IPS-11a (cell line): ENCODE measurements around the gene OSBPL10.

Source experiments
- H3K4me3 ChIP-seq: one replicate; pipeline ENCODE4 v1.5.1; 2013; ENCODE audit warnings: low read depth, low read length, control low read depth

OSBPL10 gene

GRCh38 chr3:31927811-31928210, 53.3 kb downstream of the OSBPL10 start:
- no peak overlapping the region for H3K4me3 ChIP-seq

- no peak overlapping the region for H3K4me3 ChIP-seq
These were observed 54.5 kb downstream of the OSBPL10 start for GRCh38 chr3:31926543-31926942.

GRCh38 chr3:31925271-31925630, 55.8 kb downstream of the OSBPL10 start:
- H3K4me3 ChIP-seq, result no peak overlapping the region

GRCh38 chr3:31924610-31925270, 56.3 kb downstream of the OSBPL10 start:
- H3K4me3 ChIP-seq, result no peak overlapping the region

GRCh38 chr3:31922962-31923361, 58.1 kb downstream of the OSBPL10 start:
- H3K4me3 ChIP-seq, result no peak overlapping the region

- no peak overlapping the region for H3K4me3 ChIP-seq
These were observed 59.2 kb downstream of the OSBPL10 start for GRCh38 chr3:31921837-31922236.

- H3K4me3 ChIP-seq, result no peak overlapping the region
These were observed 60.8 kb downstream of the OSBPL10 start for GRCh38 chr3:31920310-31920709.

- no peak overlapping the region for H3K4me3 ChIP-seq
These were observed 61.5 kb downstream of the OSBPL10 start for GRCh38 chr3:31919528-31919927.

GRCh38 chr3:31918179-31919150, 62.6 kb downstream of the OSBPL10 start:
- no peak overlapping the region for H3K4me3 ChIP-seq

GRCh38 chr3:31917303-31918005, 63.6 kb downstream of the OSBPL10 start:
- no peak overlapping the region for H3K4me3 ChIP-seq

GRCh38 chr3:31911643-31912042, 69.4 kb downstream of the OSBPL10 start:
- no peak overlapping the region for H3K4me3 ChIP-seq

GRCh38 chr3:31911124-31911523, 69.9 kb downstream of the OSBPL10 start:
- no peak overlapping the region for H3K4me3 ChIP-seq

GRCh38 chr3:31909455-31909854, 71.6 kb downstream of the OSBPL10 start:
- H3K4me3 ChIP-seq, result no peak overlapping the region

GRCh38 chr3:31908391-31909097, 72.5 kb downstream of the OSBPL10 start:
- no peak overlapping the region for H3K4me3 ChIP-seq

GRCh38 chr3:31906182-31906581, 74.9 kb downstream of the OSBPL10 start:
- H3K4me3 ChIP-seq, result no peak overlapping the region

GRCh38 chr3:31903686-31904431, 77.2 kb downstream of the OSBPL10 start:
- H3K4me3 ChIP-seq, result no peak overlapping the region

GRCh38 chr3:31900583-31900982, 80.5 kb downstream of the OSBPL10 start:
- H3K4me3 ChIP-seq, result no peak overlapping the region

- H3K4me3 ChIP-seq, result no peak overlapping the region
These were observed 84.2 kb downstream of the OSBPL10 start for GRCh38 chr3:31896648-31897433.

GRCh38 chr3:31896026-31896425, 85.0 kb downstream of the OSBPL10 start:
- no peak overlapping the region for H3K4me3 ChIP-seq
